ENCODE results near the gene PLCXD1.
"Not testable (repeated sequence)": the region's sequence is repeated elsewhere in the genome, so short reads cannot be mapped to it uniquely, and the experiment has no call there.

PLCXD1 gene

GRCh38 chrX:281166-281999 lies at the start of gene PLCXD1:
Gene PLCXD1 (plus strand): TSS chrX:281381. CDS start chrX:284188, 2,807 bp downstream.
- in situ Hi-C loops (cut with MboI; ENCODE audit: low pct_unique_long_range_greater_than_20kb, low sequenced_read_pairs, unreplicated experiment), result no loop called here
- no peak for TF ChIP-seq CTCF (IDR thresholded peaks at IDR 0.05; ENCODE audit: extremely low read depth, insufficient read depth, missing control alignments)
- peak; percentile 85 for DNase-seq (ENCODE audit: low spot score)

- DNase-seq (ENCODE audit: low spot score); in situ Hi-C loops (cut with MboI; ENCODE audit: low pct_unique_long_range_greater_than_20kb, low sequenced_read_pairs, unreplicated experiment): not testable (repeated sequence)
Measured at GRCh38 chrX:231637-232277, 49.4 kb upstream of the PLCXD1 start.

- DNase-seq (ENCODE audit: low spot score); in situ Hi-C loops (cut with MboI; ENCODE audit: low pct_unique_long_range_greater_than_20kb, low sequenced_read_pairs, unreplicated experiment): not testable (repeated sequence)
Measured at GRCh38 chrX:232278-232655, 48.9 kb upstream of the PLCXD1 start.

GRCh38 chrX:236201-236600 lies 45.0 kb upstream of the PLCXD1 start:
- in situ Hi-C loops (cut with MboI; ENCODE audit: low pct_unique_long_range_greater_than_20kb, low sequenced_read_pairs, unreplicated experiment); DNase-seq (ENCODE audit: low spot score): not testable (repeated sequence)

GRCh38 chrX:250965-251364 lies 30.2 kb upstream of the PLCXD1 start:
- in situ Hi-C loops (cut with MboI; ENCODE audit: low pct_unique_long_range_greater_than_20kb, low sequenced_read_pairs, unreplicated experiment), result no loop called here
- DNase-seq (ENCODE audit: low spot score), result no peak
- TF ChIP-seq CTCF (IDR thresholded peaks at IDR 0.05; ENCODE audit: extremely low read depth, insufficient read depth, missing control alignments), result no peak

GRCh38 chrX:251396-252243 lies 29.6 kb upstream of the PLCXD1 start:
- in situ Hi-C loops (cut with MboI; ENCODE audit: low pct_unique_long_range_greater_than_20kb, low sequenced_read_pairs, unreplicated experiment); DNase-seq (ENCODE audit: low spot score): not testable (repeated sequence)

- no peak for TF ChIP-seq CTCF (IDR thresholded peaks at IDR 0.05; ENCODE audit: extremely low read depth, insufficient read depth, missing control alignments)
- in situ Hi-C loops (cut with MboI; ENCODE audit: low pct_unique_long_range_greater_than_20kb, low sequenced_read_pairs, unreplicated experiment), result no loop called here
- DNase-seq (ENCODE audit: low spot score), result no peak
Measured at GRCh38 chrX:252244-252956, 28.8 kb upstream of the PLCXD1 start.

- in situ Hi-C loops (cut with MboI; ENCODE audit: low pct_unique_long_range_greater_than_20kb, low sequenced_read_pairs, unreplicated experiment), result no loop called here
- no peak for DNase-seq (ENCODE audit: low spot score)
- no peak for TF ChIP-seq CTCF (IDR thresholded peaks at IDR 0.05; ENCODE audit: extremely low read depth, insufficient read depth, missing control alignments)
Measured at GRCh38 chrX:252957-253291, 28.3 kb upstream of the PLCXD1 start.
